OCI-LY7 (cell line): ENCODE measurements around the gene IFIH1.

Source experiments
- EZH2phosphoT487 ChIP-seq: fragments of 200-600 bp; sonication (generic); IDR thresholded peaks from 2 replicates; pipeline ENCODE4 v1.6.1; 2018; ENCODE audit warnings: low read depth, borderline replicate concordance, mild to moderate bottlenecking, mixed run types, antibody characterized with exemption, low read length, moderate library complexity, mixed read lengths
- TF ChIP-seq, protein P1 (sequence below): fragments of 200-600 bp; sonication (generic); conservative IDR thresholded peaks from 2 replicates; pipeline ENCODE4 v1.5.1; 2014; ENCODE audit warnings: mild to moderate bottlenecking, antibody characterized with exemption, low read length, moderate library complexity, mixed read lengths

DNA sequence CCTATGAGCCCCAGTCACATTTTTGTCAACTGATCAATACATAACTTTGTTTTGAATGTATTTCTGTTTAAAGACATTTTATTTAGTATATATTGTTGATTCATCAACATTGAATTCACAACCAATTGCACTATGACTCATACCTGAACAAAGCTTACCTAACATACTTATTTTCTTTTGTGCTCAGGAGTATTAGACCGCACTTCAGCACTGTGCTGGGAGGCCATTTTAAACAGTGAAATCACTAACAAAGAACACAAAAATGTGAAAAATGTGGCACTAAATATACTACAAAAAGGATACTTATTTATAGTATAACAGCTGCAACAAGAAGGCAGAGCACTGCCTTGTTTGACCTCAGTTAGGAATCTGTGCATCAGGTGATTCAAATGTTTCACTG lies 12.4 kb upstream of the IFIH1 start:
- TF ChIP-seq EZH2phosphoT487, result no peak
- TF ChIP-seq, protein P1, sequence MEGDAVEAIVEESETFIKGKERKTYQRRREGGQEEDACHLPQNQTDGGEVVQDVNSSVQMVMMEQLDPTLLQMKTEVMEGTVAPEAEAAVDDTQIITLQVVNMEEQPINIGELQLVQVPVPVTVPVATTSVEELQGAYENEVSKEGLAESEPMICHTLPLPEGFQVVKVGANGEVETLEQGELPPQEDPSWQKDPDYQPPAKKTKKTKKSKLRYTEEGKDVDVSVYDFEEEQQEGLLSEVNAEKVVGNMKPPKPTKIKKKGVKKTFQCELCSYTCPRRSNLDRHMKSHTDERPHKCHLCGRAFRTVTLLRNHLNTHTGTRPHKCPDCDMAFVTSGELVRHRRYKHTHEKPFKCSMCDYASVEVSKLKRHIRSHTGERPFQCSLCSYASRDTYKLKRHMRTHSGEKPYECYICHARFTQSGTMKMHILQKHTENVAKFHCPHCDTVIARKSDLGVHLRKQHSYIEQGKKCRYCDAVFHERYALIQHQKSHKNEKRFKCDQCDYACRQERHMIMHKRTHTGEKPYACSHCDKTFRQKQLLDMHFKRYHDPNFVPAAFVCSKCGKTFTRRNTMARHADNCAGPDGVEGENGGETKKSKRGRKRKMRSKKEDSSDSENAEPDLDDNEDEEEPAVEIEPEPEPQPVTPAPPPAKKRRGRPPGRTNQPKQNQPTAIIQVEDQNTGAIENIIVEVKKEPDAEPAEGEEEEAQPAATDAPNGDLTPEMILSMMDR, result no peak
